SK-N-SH (cell line): ENCODE measurements around the gene NMT2. TPM values are rescaled to one million over a fixed set of nuclear protein-coding genes. Genes with fewer than 3 reads are reported as not detected.
A peak's percentile ranks its signal among the peaks of the same experiment; 100 is the strongest.

ENCODE experiments used
- CTCF ChIA-PET: fragments of 300-600, 350-600 bp; formaldehyde crosslinking; extraction: SDS; loops from one replicate; lab custom pipeline; 2021; lab: Yijun Ruan, JAX
- POLR2A ChIA-PET: fragments of 350-600 bp; sonication (Branson Sonifier 250); formaldehyde crosslinking; extraction: SDS; loops from one replicate; lab custom pipeline; 2020; ENCODE audit warnings: antibody characterized with exemption, inconsistent platforms; lab: Yijun Ruan, JAX
- DNase-seq: peaks from one replicate; pipeline ENCODE4 v3.0.0; 2012
- H2AFZ ChIP-seq: fragments of 200-600 bp; sonication (generic); 2 replicates; pipeline ENCODE4 v1.8.1; 2016; ENCODE audit warnings: antibody characterized with exemption, mild to moderate bottlenecking, low read depth
- H3F3A ChIP-seq: fragments of 200-600 bp; sonication (generic); replicated peaks from 2 replicates; pipeline ENCODE3; 2016; ENCODE audit warnings: antibody characterized with exemption, mild to moderate bottlenecking; ENCODE audit not compliant: insufficient read depth
- H3K27ac ChIP-seq, 2 experiments: fragments of 200-500 bp in 1 of 2; fragments of 200-600 bp in 1 of 2; sonication (Bioruptor generic) in 1 of 2; sonication (generic), shearing (Covaris generic) in 1 of 2; 2 replicates each; pipeline versions ENCODE4 v1.5.1 to v1.6.1; 2014 to 2016; ENCODE audit warnings: low read depth in 2 of 2, inconsistent platforms in 1 of 2, low read length in 1 of 2, mild to moderate bottlenecking in 1 of 2, mixed read lengths in 1 of 2
- H3K27me3 ChIP-seq: fragments of 200-600 bp; sonication (generic), shearing (Covaris generic); 2 replicates; pipeline ENCODE4 v1.6.1; 2016; ENCODE audit warnings: mixed run types; ENCODE audit not compliant: insufficient read depth
- H3K36me3 ChIP-seq, 2 experiments: fragments of 200-500 bp in 1 of 2; fragments of 200-600 bp in 1 of 2; sonication (Bioruptor generic) in 1 of 2; sonication (generic) in 1 of 2; replicated peaks in 1 of 2; 2 replicates each; pipeline versions ENCODE3 to v1.5.1; 2014 to 2016; ENCODE audit warnings: low read length in 1 of 2, mild to moderate bottlenecking in 1 of 2; ENCODE audit not compliant: insufficient read depth in 2 of 2, control insufficient read depth in 1 of 2
- H3K4me1 ChIP-seq, 2 experiments: fragments of 200-500 bp in 1 of 2; fragments of 200-600 bp in 1 of 2; sonication (Bioruptor generic) in 1 of 2; sonication (generic), shearing (Covaris generic) in 1 of 2; 2 replicates each; pipeline versions ENCODE4 v1.5.1 to v1.6.1; 2014 to 2016; ENCODE audit warnings: low read depth in 1 of 2, low read length in 1 of 2, mixed run types in 1 of 2; ENCODE audit not compliant: insufficient read depth in 2 of 2, control insufficient read depth in 1 of 2
- H3K4me2 ChIP-seq: fragments of 200-600 bp; sonication (generic), shearing (Covaris generic); 2 replicates; pipeline ENCODE4 v1.6.1; 2017; ENCODE audit warnings: mixed run types
- H3K4me3 ChIP-seq, 2 experiments: fragments of 200-500 bp in 1 of 2; fragments of 200-600 bp in 1 of 2; sonication (Bioruptor generic) in 1 of 2; sonication (generic), shearing (Covaris generic) in 1 of 2; 2 replicates each; pipeline versions ENCODE4 v1.5.1 to v1.8.1; 2014 to 2016; ENCODE audit warnings: low read depth in 2 of 2, inconsistent platforms in 1 of 2, low read length in 1 of 2, mild to moderate bottlenecking in 1 of 2, mixed read lengths in 1 of 2, moderate library complexity in 1 of 2
- H3K79me2 ChIP-seq: fragments of 200-600 bp; sonication (generic); 2 replicates; pipeline ENCODE4 v1.8.1; 2017; ENCODE audit warnings: mild to moderate bottlenecking; ENCODE audit not compliant: insufficient read depth
- H3K9ac ChIP-seq: fragments of 200-600 bp; sonication (generic); 2 replicates; pipeline ENCODE4 v1.6.1; 2017; ENCODE audit warnings: mixed run types
- H3K9me2 ChIP-seq: fragments of 200-600 bp; sonication (generic); 2 replicates; pipeline ENCODE4 v1.6.1; 2017; ENCODE audit warnings: mixed run types
- H3K9me3 ChIP-seq: fragments of 200-600 bp; sonication (generic); 2 replicates; pipeline ENCODE4 v1.6.1; 2017; ENCODE audit warnings: mixed run types, mild to moderate bottlenecking, moderate library complexity
- H4K20me1 ChIP-seq: fragments of 200-600 bp; sonication (generic); 2 replicates; pipeline ENCODE4 v1.6.1; 2017; ENCODE audit warnings: mild to moderate bottlenecking, mixed run types; ENCODE audit not compliant: insufficient read depth
- CHD2 ChIP-seq: fragments of 150-350 bp; IDR thresholded peaks from 2 replicates; pipeline ENCODE4 v1.6.1; 2018; ENCODE audit warnings: low read length; ENCODE audit not compliant: partially characterized antibody
- ELF1 ChIP-seq: IDR thresholded peaks from 2 replicates; pipeline ENCODE4 v1.4.0; 2012
- EP300 ChIP-seq, 2 experiments: IDR thresholded peaks; 2 replicates each; pipeline versions ENCODE4 v1.4.0 to v1.6.1; 2012; ENCODE audit warnings: borderline replicate concordance in 1 of 2, low read depth in 1 of 2, low read length in 1 of 2
- EZH2phosphoT487 ChIP-seq: fragments of 200-600 bp; sonication (generic); IDR thresholded peaks from 2 replicates; pipeline ENCODE4 v1.6.1; 2017; ENCODE audit warnings: low read depth, mixed run types, mild to moderate bottlenecking, antibody characterized with exemption, moderate library complexity, borderline replicate concordance
- FOXJ3 ChIP-seq: sonication (generic); formaldehyde crosslinking; IDR thresholded peaks from 2 replicates; pipeline ENCODE4 v1.5.1; 2020; ENCODE audit warnings: mild to moderate bottlenecking, missing genetic modification reagents
- FOXM1 ChIP-seq: IDR thresholded peaks from 2 replicates; pipeline ENCODE4 v1.4.0; 2012; ENCODE audit warnings: low read depth, mild to moderate bottlenecking
- GABPA ChIP-seq: IDR thresholded peaks from 2 replicates; pipeline ENCODE4 v1.4.0; 2012; ENCODE audit warnings: low read depth, mild to moderate bottlenecking
- IRF3 ChIP-seq: fragments of 150-350 bp; IDR thresholded peaks from 2 replicates; pipeline ENCODE4 v1.6.1; 2016; ENCODE audit warnings: mild to moderate bottlenecking, low read depth, low read length
- MEF2A ChIP-seq: IDR thresholded peaks from 2 replicates; pipeline ENCODE4 v1.4.0; 2012; ENCODE audit warnings: low read depth, borderline replicate concordance
- MXI1 ChIP-seq: IDR thresholded peaks from 2 replicates; pipeline ENCODE4 v1.6.1; 2012; ENCODE audit warnings: mild to moderate bottlenecking, low read depth, low read length, improper control_type of control experiment
- NFIC ChIP-seq: IDR thresholded peaks from 2 replicates; pipeline ENCODE4 v1.4.0; 2012; ENCODE audit warnings: borderline replicate concordance
- RAD21 ChIP-seq: IDR thresholded peaks from 2 replicates; pipeline ENCODE4 v1.6.1; 2012; ENCODE audit warnings: mild to moderate bottlenecking, low read length
- RCOR1 ChIP-seq: fragments of 150-350 bp; IDR thresholded peaks from 2 replicates; pipeline ENCODE4 v1.6.1; 2017; ENCODE audit warnings: antibody characterized with exemption, low read length
- RFX5 ChIP-seq: IDR thresholded peaks from 2 replicates; pipeline ENCODE4 v1.6.1; 2012; ENCODE audit warnings: mild to moderate bottlenecking, improper control_type of control experiment, low read length
- SMC3 ChIP-seq: IDR thresholded peaks from 2 replicates; pipeline ENCODE4 v1.6.1; 2012; ENCODE audit warnings: low read depth, low read length, improper control_type of control experiment
- TCF12 ChIP-seq: IDR thresholded peaks from 2 replicates; pipeline ENCODE4 v1.4.0; 2012
- YY1 ChIP-seq: IDR thresholded peaks from 2 replicates; pipeline ENCODE4 v1.4.0; 2012; ENCODE audit warnings: low read depth, mild to moderate bottlenecking
- ZBTB33 ChIP-seq: IDR thresholded peaks from 2 replicates; pipeline ENCODE4 v1.4.0; 2012; ENCODE audit warnings: low read depth, borderline replicate concordance
- WGBS: methylation state at CpG from one replicate; pipeline ENCODE4 v1.1.6; 2017; ENCODE audit warnings: low lambda C conversion rate; 5-methylcytosine and 5-hydroxymethylcytosine counted together
- polyA plus RNA-seq, 3 experiments: library from polyadenylated mRNA; depleted of rRNA; stranded (reverse); fragments of >200 nt; gene quantifications; 2 replicates each; pipeline ENCODE4 v1.2.3, GENCODE V29; 2012

Gene NMT2
- polyA plus RNA-seq, 1 of the 3 experiments (the other 2 are of a cell fraction): 25.9 TPM

GRCh38 chr10:15168291-15168785 is at the start of gene NMT2 (continued):
- TF ChIP-seq YY1 (peak; percentile 86), IRF3 (no peak), NFIC (no peak), FOXM1 (no peak), RAD21 (peak; percentile 15; the same call in 1 of the 2 replicates), EZH2phosphoT487 (no peak)

GRCh38 chr10:15216700-15217099 is 48.2 kb upstream of the NMT2 start:
- CTCF ChIA-PET: interaction anchor here (1.5 kb wide), 1 partner anchor 16 kb away, joined by 3 read pairs; no protein-coding TSS in a partner anchor
- Histone ChIP-seq H4K20me1 (no peaks in the 10 kb centered on the region), H2AFZ (no peak overlapping the region), H3K4me3 (no peak overlapping the region), H3K4me1 (no peaks in the 10 kb centered on the region), H3K27me3 (no peaks in the 10 kb centered on the region), H3K36me3 (peaks cover 2 to 4% of the 10 kb centered on the region in 2 experiments), H3K79me2 (no peaks in the 10 kb centered on the region; the same call in 1 of the 2 replicates), H3K27ac (no peak overlapping the region), H3K9me3 (no peaks in the 10 kb centered on the region), H3K4me2 (no peak overlapping the region), H3F3A (peaks cover 12% of the 10 kb centered on the region), H3K9me2 (no peaks in the 10 kb centered on the region), H3K9ac (no peak overlapping the region)
- POLR2A ChIA-PET: no interaction called here
- no peak for DNase-seq
- TF ChIP-seq NFIC (no peak), RFX5 (no peak), RCOR1 (no peak), SMC3 (no peak), CHD2 (no peak), IRF3 (no peak), FOXJ3 (CRISPR knock-in tag) (no peak), ZBTB33 (no peak), GABPA (no peak), YY1 (no peak), MEF2A (no peak), TCF12 (no peak), RAD21 (no peak), ELF1 (no peak), EP300 (IDR thresholded peaks at IDR 0.05; ENCODE audit: borderline replicate concordance in 1 of 2, low read depth in 1 of 2, low read length in 1 of 2) (no peak), EZH2phosphoT487 (no peak), MXI1 (no peak), FOXM1 (no peak)
- WGBS: 89% methylated on average over 6 of the region's 6 CpGs
